Esophagus muscularis mucosa (tissue), 4 donors: ENCODE results near the gene BAAT. TPM values are rescaled to one million over a fixed set of nuclear protein-coding genes. Genes with fewer than 3 reads are reported as not detected.

Source experiments
- DNase-seq: peaks from one replicate; pipeline ENCODE4 v3.0.0-alpha.2; 2017; ENCODE audit errors: extremely low spot score
- H3K27ac ChIP-seq, 4 donors: fragments of 200-600 bp; sonication (generic); replicated peaks in 1 of 4; 1 replicate in 3 of 4; 2 replicates in 1 of 4; pipeline ENCODE4 v1.5.1; 2016 to 2019; ENCODE audit warnings: mild to moderate bottlenecking in 1 of 4
- H3K27me3 ChIP-seq, 4 donors: fragments of 200-600 bp; sonication (generic); one replicate each; pipeline versions ENCODE4 v1.5.1 to v1.6.0; 2016 to 2019
- H3K36me3 ChIP-seq, 4 donors: fragments of 200-600 bp; sonication (generic); one replicate each; pipeline ENCODE4 v1.5.1; 2016 to 2019
- H3K4me1 ChIP-seq, 4 donors: fragments of 200-600 bp; sonication (generic); one replicate each; pipeline ENCODE4 v1.5.1; 2016 to 2019
- H3K4me3 ChIP-seq, 4 donors: fragments of 200-600 bp; sonication (generic); 1 replicate in 2 of 4; 2 replicates in 2 of 4; pipeline ENCODE4 v1.5.1; 2016 to 2019; ENCODE audit warnings: mild to moderate bottlenecking in 4 of 4, moderate library complexity in 1 of 4
- H3K9me3 ChIP-seq, 4 donors: fragments of 200-600 bp; sonication (generic); 1 replicate in 3 of 4; 2 replicates in 1 of 4; pipeline ENCODE4 v1.5.1; 2016 to 2019
- EP300 ChIP-seq: sonication (generic); formaldehyde crosslinking; IDR thresholded peaks from one replicate; pipeline ENCODE4 v1.6.1; 2017; ENCODE audit warnings: antibody characterized with exemption
- POLR2A ChIP-seq: fragments of 450-650 bp; IDR thresholded peaks from one replicate; pipeline ENCODE4 v1.6.1; 2017; ENCODE audit warnings: antibody characterized with exemption, moderate library complexity, mild to moderate bottlenecking, low read depth
- POLR2AphosphoS5 ChIP-seq, 2 donors: sonication (generic); formaldehyde crosslinking; IDR thresholded peaks; one replicate each; pipeline ENCODE4 v1.6.1; 2017; ENCODE audit warnings: antibody characterized with exemption in 2 of 2
- WGBS: methylation state at CpG from one replicate; pipeline ENCODE4 v1.1.5; 2018; 5-methylcytosine and 5-hydroxymethylcytosine counted together
- intact Hi-C: fragments of 100-400 bp; cut with DNase I; formaldehyde crosslinking; loops from one replicate; pipeline ENCODE4 v1.15.1; 2023
- total RNA-seq, 4 donors: library from RNA; depleted of rRNA; stranded (reverse); fragments of >200 nt; gene quantifications; one replicate each; pipeline versions ENCODE4 v1.1.0 to v1.2.1, GENCODE V29; 2016
- TF ChIP-seq, protein P1 (sequence below), 3 experiments: fragments of 200-600 bp in 2 of 3; fragments of 450-650 bp in 1 of 3; sonication (generic) in 2 of 3; IDR thresholded peaks; one replicate each; pipeline ENCODE4 v1.5.1; 2017 to 2019; ENCODE audit warnings: antibody characterized with exemption in 3 of 3, mild to moderate bottlenecking in 2 of 3, moderate library complexity in 1 of 3

BAAT gene
- total RNA-seq, 4 donors from 2014 or later, result not detected

DNA sequence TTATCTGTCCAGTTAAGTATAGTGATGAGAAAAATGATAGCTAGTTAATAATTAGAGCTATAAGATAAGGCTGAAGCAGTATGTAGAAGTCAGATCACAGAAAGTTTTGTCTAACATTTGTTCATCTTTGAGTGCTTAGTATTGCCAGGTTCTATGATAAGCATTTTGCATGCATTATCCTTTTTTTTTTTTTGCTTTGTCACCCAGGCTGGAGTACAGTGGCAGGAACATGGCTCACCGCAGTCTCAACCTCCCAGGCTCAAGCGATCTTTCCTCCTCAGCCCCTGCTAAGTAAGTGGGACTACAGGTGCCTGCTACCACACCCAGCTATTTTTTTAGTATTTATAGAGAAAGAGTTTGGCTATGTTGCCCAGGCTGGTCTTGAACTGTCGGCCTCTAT is 17.5 kb downstream of the BAAT start:
- no peak overlapping the region for H3K27ac ChIP-seq
- WGBS, result 95% methylated on average over 3 of the region's 3 CpGs
- no peaks in the 10 kb centered on the region for H3K9me3 ChIP-seq
- no peaks in the 10 kb centered on the region for H3K36me3 ChIP-seq
- H3K4me3 ChIP-seq, result no peak overlapping the region
- intact Hi-C loops, result no loop called here
- DNase-seq, result no peak
- no peaks in the 10 kb centered on the region for H3K27me3 ChIP-seq
- no peaks in the 10 kb centered on the region for H3K4me1 ChIP-seq
- TF ChIP-seq POLR2AphosphoS5 (IDR thresholded peaks at IDR 0.05) (no peak), EP300 (no peak)
- TF ChIP-seq, protein P1, sequence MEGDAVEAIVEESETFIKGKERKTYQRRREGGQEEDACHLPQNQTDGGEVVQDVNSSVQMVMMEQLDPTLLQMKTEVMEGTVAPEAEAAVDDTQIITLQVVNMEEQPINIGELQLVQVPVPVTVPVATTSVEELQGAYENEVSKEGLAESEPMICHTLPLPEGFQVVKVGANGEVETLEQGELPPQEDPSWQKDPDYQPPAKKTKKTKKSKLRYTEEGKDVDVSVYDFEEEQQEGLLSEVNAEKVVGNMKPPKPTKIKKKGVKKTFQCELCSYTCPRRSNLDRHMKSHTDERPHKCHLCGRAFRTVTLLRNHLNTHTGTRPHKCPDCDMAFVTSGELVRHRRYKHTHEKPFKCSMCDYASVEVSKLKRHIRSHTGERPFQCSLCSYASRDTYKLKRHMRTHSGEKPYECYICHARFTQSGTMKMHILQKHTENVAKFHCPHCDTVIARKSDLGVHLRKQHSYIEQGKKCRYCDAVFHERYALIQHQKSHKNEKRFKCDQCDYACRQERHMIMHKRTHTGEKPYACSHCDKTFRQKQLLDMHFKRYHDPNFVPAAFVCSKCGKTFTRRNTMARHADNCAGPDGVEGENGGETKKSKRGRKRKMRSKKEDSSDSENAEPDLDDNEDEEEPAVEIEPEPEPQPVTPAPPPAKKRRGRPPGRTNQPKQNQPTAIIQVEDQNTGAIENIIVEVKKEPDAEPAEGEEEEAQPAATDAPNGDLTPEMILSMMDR (IDR thresholded peaks at IDR 0.05), result no peak

GRCh38 chr9:101366038-101366756 is 18.6 kb downstream of the BAAT start:
- WGBS, result 75% methylated on average over 5 of the region's 5 CpGs
- Histone ChIP-seq H3K27ac (no peak overlapping the region), H3K4me3 (no peak overlapping the region), H3K36me3 (no peaks in the 10 kb centered on the region), H3K4me1 (no peaks in the 10 kb centered on the region), H3K9me3 (no peaks in the 10 kb centered on the region), H3K27me3 (no peaks in the 10 kb centered on the region)
- TF ChIP-seq POLR2AphosphoS5 (IDR thresholded peaks at IDR 0.05) (no peak), EP300 (no peak)
- TF ChIP-seq, protein P1 (IDR thresholded peaks at IDR 0.05), result no peak
- intact Hi-C loops, result no loop called here
- DNase-seq, result no peak

- no peaks in the 10 kb centered on the region for H3K36me3 ChIP-seq
- no peak for TF ChIP-seq EP300
- no peak for TF ChIP-seq POLR2A
- TF ChIP-seq, protein P1 (IDR thresholded peaks at IDR 0.05), result no peak
- no peak for TF ChIP-seq POLR2AphosphoS5 (IDR thresholded peaks at IDR 0.05)
- no peak for DNase-seq
- H3K27ac ChIP-seq, result no peak overlapping the region
- intact Hi-C loops, result no loop called here
- H3K9me3 ChIP-seq, result no peaks in the 10 kb centered on the region
- no peak overlapping the region for H3K4me3 ChIP-seq
- H3K4me1 ChIP-seq, result no peaks in the 10 kb centered on the region
- no peaks in the 10 kb centered on the region for H3K27me3 ChIP-seq
These were observed 19.6 kb downstream of the BAAT start for GRCh38 chr9:101365181-101365580.

DNA sequence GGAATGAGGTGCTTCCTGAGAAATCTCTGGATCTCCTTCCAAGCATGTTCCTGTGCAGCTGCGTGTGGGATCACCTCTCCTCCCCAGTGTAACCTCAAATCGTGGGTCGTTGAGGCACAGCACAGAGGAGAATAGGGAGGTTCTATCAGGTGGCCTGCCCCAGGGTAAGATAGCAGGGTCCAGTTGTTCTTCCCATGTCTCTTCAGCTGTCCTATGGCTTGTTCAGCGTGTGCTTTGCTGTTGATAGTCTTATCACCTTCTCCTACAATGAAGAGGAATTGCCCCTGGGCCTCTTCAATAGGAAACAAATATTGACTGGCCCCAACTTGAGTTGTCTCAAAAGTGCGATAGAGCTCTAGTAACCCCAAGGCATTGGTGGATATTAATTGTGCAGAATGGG is 22.4 kb downstream of the BAAT start:
- H3K36me3 ChIP-seq, result no peaks in the 10 kb centered on the region
- no peak overlapping the region for H3K27ac ChIP-seq
- no peak for DNase-seq
- no peaks in the 10 kb centered on the region for H3K4me1 ChIP-seq
- no peak overlapping the region for H3K4me3 ChIP-seq
- H3K27me3 ChIP-seq, result no peaks in the 10 kb centered on the region
- 69% methylated on average over 5 of the region's 5 CpGs for WGBS
- intact Hi-C loops, result no loop called here
- TF ChIP-seq POLR2A, result no peak
- TF ChIP-seq EP300, result no peak
- TF ChIP-seq, protein P1 (IDR thresholded peaks at IDR 0.05), result no peak
- TF ChIP-seq POLR2AphosphoS5 (IDR thresholded peaks at IDR 0.05), result no peak
- H3K9me3 ChIP-seq, result no peaks in the 10 kb centered on the region

GRCh38 chr9:101360647-101361046 is 24.2 kb downstream of the BAAT start:
- H3K9me3 ChIP-seq, result no peaks in the 10 kb centered on the region
- H3K36me3 ChIP-seq, result no peaks in the 10 kb centered on the region
- intact Hi-C loops, result no loop called here
- TF ChIP-seq, protein P1 (IDR thresholded peaks at IDR 0.05), result no peak
- TF ChIP-seq EP300 (no peak), POLR2AphosphoS5 (IDR thresholded peaks at IDR 0.05) (no peak), POLR2A (no peak)
- no peaks in the 10 kb centered on the region for H3K27me3 ChIP-seq
- no peaks in the 10 kb centered on the region for H3K4me1 ChIP-seq
- no peak for DNase-seq
- H3K4me3 ChIP-seq, result no peak overlapping the region
- no peak overlapping the region for H3K27ac ChIP-seq
